Right hindlimb (tissue), 1 donor: Measurements from ENCODE around the gene MNAT1.
A peak's percentile ranks its signal among the peaks of the same experiment; 100 is the strongest.
"Not testable (repeated sequence)": the region's sequence is repeated elsewhere in the genome, so short reads cannot be mapped to it uniquely, and the experiment has no call there.

Experiments
- DNase-seq: peaks from one replicate; pipeline ENCODE4 v3.0.0-alpha.2; 2018

The MNAT1 gene

GRCh38 chr14:60890636-60891035, 156.1 kb downstream of the MNAT1 start:
- not testable (repeated sequence) for DNase-seq

DNA sequence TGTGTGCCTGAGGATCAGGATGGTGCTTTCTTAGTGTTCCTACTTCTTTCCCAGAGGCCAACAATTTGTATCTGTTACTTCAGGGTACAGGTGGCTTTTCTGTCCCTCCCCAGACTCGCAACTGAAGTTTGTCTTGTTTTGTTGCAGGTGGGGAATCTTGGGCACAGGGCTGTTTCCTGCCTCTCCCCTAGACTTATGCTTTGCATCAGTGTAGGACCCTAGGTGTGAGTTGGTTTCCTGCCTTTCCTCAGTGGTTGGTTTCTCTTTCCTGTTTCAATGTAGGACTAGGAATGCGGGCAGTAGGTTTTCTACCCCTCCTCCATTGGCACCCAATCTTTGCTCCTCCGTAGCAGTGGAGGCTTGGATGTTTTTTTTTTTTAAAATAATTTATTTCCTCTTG, 159.3 kb downstream of the MNAT1 start:
- no peak for DNase-seq

- DNase-seq = no peak
Measured at GRCh38 chr14:60904381-60904780, 169.8 kb downstream of the MNAT1 start.

DNA sequence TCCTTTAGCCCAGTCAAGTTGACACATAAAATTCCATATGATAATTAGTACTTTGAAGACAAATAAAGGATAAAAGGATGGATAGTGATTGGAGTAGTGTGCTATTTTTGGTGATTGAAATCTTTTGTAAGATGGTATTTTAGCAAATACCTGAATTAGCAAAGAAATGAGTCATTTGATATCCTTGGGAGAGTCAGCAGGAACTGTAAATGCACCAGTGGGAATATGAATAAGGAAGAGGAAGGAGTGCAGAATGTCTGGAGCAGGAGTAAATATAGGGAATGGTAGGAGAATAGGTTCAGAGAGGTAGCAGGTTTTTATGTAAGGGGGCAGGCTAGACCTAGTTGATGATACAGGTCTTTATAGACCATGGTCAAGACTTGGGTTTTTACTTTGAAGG, 171.4 kb downstream of the MNAT1 start:
- DNase-seq = no peak

DNA sequence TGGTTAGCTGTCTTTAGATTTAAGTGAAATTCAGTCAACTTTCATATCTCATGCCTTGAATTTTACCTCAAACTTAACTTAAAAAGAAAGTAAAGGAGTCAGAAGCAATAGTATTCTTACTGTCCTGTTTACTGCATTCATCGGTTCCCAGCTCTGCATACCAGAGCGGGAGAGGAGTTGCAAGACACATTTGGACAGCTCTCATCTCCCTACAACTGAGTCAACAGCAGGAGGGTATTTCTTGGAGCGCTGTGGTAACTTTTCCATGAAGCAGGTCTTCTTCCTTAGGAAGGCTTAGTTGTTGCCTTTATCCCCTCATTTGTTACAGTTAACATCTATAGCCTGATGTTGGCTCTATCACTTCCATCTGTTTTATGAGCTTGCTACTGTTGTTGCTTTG, 181.2 kb downstream of the MNAT1 start:
- DNase-seq = no peak

- no peak for DNase-seq
Measured at GRCh38 chr14:60922050-60922449, 187.5 kb downstream of the MNAT1 start.

GRCh38 chr14:60925286-60925685, 190.7 kb downstream of the MNAT1 start:
- DNase-seq = no peak

- no peak for DNase-seq
Measured at GRCh38 chr14:60926002-60926401, 191.4 kb downstream of the MNAT1 start.

GRCh38 chr14:60931218-60931617, 196.7 kb downstream of the MNAT1 start:
- peak; percentile 73 for DNase-seq

- DNase-seq = no peak
Measured at GRCh38 chr14:60933920-60934655, 199.5 kb downstream of the MNAT1 start.

- no peak for DNase-seq
Measured at GRCh38 chr14:60935319-60935718, 200.8 kb downstream of the MNAT1 start.

DNA sequence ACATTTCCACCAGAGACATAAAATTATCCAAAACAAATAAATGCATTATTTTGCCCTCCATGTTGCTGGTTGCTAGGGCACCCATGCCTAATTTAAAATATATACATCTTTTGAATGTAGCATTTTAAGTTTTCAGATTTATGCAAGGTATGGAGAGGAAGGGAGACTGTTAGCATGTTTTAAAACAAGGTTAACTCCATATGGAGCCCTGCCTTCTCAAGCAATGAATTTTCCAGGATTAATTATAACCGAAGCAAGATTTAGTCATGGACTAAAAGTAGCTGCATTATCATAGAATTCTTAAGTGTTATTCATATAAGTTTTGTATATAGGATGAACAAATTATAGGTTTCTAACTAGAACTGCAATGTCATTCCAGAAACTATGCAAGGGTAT, 209.1 kb downstream of the MNAT1 start:
- DNase-seq = no peak

DNA sequence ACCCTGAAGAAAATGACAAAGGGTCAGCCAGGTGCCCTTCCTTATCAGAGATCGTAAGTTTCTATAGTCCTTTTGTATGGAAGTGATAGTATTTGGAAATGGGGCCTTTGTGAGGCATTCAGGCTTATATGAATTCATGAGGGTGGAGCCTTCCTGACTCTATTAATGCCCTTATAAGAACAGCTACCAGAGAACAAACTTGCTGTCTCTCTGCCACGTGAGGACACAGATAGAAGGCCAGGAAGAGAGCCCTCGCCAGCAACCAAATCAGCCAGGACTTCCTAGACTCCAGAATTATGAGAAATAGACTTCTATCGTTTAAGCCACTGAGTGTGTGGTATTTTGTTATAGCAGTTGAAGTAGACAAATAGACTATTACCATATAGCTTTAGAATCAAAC, 209.6 kb downstream of the MNAT1 start:
- DNase-seq = no peak

GRCh38 chr14:60945984-60946383, 211.4 kb downstream of the MNAT1 start:
- DNase-seq = no peak

- DNase-seq = no peak
Measured at GRCh38 chr14:60946773-60947172, 212.2 kb downstream of the MNAT1 start.

DNA sequence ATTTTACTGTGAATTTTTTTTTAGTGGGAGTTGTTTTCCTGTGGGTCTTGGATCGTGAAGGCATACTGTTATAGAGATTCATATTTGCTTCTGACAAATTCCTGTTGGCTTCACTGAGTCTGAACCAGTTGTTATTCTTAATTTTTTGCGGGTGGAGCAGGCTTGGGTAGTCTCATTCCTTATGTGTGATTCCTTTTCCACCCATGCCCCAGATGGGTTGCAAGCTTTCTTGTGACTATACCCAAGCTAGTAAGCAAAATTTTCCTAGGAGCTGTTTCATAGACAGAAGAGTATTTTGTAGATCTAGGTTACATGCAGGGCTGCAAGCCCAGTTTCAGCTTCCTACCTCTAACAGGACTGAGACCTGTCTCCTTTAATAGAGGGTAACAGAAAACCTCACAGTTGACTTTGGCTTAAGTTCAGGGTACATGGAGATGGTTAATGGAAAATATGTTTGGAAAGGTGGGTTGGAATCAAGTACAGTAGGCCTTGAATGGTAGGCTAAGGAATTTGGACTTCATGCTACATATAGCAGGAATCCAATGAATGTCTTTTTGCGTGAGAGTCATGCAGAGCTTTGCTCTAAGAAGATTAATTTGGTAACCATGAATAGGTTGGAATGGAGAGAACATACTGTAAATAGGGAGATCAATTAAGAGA, 217.3 kb downstream of the MNAT1 start:
- peak; percentile 39 for DNase-seq

DNA sequence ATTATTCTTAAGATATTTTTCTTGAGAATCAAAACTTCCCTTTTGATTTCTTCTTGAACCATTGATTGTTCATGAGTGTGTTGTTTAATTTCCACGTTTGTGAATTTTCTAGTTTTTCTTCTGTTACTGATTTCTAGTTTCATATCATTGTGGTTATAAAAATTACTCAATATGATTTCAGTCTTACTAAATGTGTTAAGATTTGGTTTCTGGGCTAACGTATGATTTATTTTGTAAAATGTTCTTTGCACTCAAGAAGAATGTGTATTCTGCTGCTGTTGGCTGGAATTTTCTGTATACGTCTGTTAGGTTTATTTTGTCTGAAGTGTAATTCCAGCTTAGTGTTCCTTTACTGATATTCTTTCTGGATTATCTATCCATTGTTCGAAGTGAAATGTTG, 221.6 kb downstream of the MNAT1 start:
- no peak for DNase-seq

- no peak for DNase-seq
Measured at GRCh38 chr14:60956632-60957031, 222.1 kb downstream of the MNAT1 start.

DNA sequence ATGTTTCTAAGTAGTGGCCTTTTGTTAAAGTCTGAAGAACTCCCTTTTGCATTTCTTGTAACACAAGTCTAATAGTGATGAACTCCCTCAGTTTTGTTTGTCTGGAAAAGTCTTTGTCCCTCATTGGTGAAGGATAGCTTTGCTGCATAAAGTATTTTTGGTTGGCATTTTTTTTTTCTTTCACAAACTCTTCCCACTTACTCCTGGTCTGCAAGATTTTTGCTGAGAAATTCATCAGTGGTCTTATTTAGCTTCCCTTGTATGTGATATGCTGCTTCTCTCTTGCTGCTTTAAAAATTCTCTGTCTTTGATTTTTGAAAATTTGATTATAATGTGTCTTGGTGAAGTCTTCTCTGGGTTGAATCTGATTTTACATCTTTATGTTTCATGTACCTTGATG, 223.6 kb downstream of the MNAT1 start:
- no peak for DNase-seq

DNA sequence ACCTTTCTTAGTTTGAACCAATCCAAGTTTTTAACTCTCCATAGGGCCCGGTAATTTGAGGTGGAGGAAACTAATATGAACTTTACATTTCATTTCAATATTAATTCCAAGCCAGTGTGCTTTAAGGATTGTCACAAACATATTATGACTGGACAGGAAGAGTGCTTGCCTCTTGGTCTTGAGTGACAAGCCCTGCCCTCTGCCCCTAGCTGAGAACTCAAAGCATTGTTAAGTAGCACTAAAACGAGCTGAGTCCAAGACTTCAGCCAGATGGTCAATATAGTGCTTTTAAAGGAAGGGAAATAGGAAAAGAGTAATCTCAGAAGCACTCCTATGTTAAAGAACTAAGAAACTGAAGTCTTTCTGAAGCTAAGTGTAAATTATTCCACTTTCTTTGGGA, 229.2 kb downstream of the MNAT1 start:
- no peak for DNase-seq

GRCh38 chr14:60964904-60965303, 230.3 kb downstream of the MNAT1 start:
- DNase-seq = no peak

- no peak for DNase-seq
Measured at GRCh38 chr14:60965402-60965801, 230.8 kb downstream of the MNAT1 start.

- DNase-seq = no peak
Measured at GRCh38 chr14:60968099-60968498, 233.5 kb downstream of the MNAT1 start.

GRCh38 chr14:60968671-60969070, 234.1 kb downstream of the MNAT1 start:
- DNase-seq = no peak

GRCh38 chr14:60970146-60970545, 235.6 kb downstream of the MNAT1 start:
- DNase-seq = no peak
